GM19240 (cell line): ENCODE measurements around the gene PARS2.

Experiments
- DNase-seq: peaks from one replicate; pipeline ENCODE4 v3.0.0; 2011; ENCODE audit warnings: low spot score; ENCODE audit not compliant: insufficient read length

The PARS2 gene

GRCh38 chr1:54741531-54741930, 22.8 kb downstream of the PARS2 start:
- no peak for DNase-seq

- no peak for DNase-seq
Measured at GRCh38 chr1:54738244-54738643, 26.1 kb downstream of the PARS2 start.

- no peak for DNase-seq
Measured at GRCh38 chr1:54736685-54737084, 27.6 kb downstream of the PARS2 start.

GRCh38 chr1:54728027-54728426, 36.3 kb downstream of the PARS2 start:
- no peak for DNase-seq

- DNase-seq = no peak
Measured at GRCh38 chr1:54724771-54725170, 39.6 kb downstream of the PARS2 start.

- no peak for DNase-seq
Measured at GRCh38 chr1:54723985-54724384, 40.3 kb downstream of the PARS2 start.

GRCh38 chr1:54721719-54722118, 42.6 kb downstream of the PARS2 start:
- DNase-seq = no peak

GRCh38 chr1:54716299-54717047, 47.9 kb downstream of the PARS2 start:
- no peak for DNase-seq

GRCh38 chr1:54715493-54716298, 48.6 kb downstream of the PARS2 start, which contains the start of gene TTC4:
Gene TTC4 (plus strand): TSS chr1:54715861. CDS start chr1:54715909, 48 bp downstream.
- peak; percentile 83 for DNase-seq

- no peak for DNase-seq
Measured at GRCh38 chr1:54714881-54715492, 49.3 kb downstream of the PARS2 start.

- DNase-seq = no peak
Measured at GRCh38 chr1:54711536-54711935, 52.8 kb downstream of the PARS2 start.

GRCh38 chr1:54710841-54711240, 53.5 kb downstream of the PARS2 start:
- DNase-seq = no peak

- DNase-seq = no peak
Measured at GRCh38 chr1:54710434-54710833, 53.9 kb downstream of the PARS2 start.

GRCh38 chr1:54709547-54710292, 54.6 kb downstream of the PARS2 start:
- DNase-seq = no peak

GRCh38 chr1:54708385-54708784, 55.9 kb downstream of the PARS2 start:
- DNase-seq = no peak
